Vagina (tissue), 2 donors: ENCODE results near the gene SEMA6D. TPM values are rescaled to one million over a fixed set of nuclear protein-coding genes. Genes with fewer than 3 reads are reported as not detected.

ENCODE experiments used
- DNase-seq, 2 donors: peaks; one replicate each; pipeline ENCODE4 v3.0.0-alpha.2; 2017; ENCODE audit errors: extremely low spot score in 2 of 2
- H3K27ac ChIP-seq: fragments of 200-600 bp; sonication (generic); one replicate; pipeline ENCODE4 v1.5.1; 2019
- H3K27me3 ChIP-seq: fragments of 200-600 bp; sonication (generic); one replicate; pipeline ENCODE4 v1.5.1; 2019
- H3K36me3 ChIP-seq, 2 donors: fragments of 200-600 bp; sonication (generic); one replicate each; pipeline ENCODE4 v1.5.1; 2017 to 2019
- H3K4me1 ChIP-seq: fragments of 200-600 bp; sonication (generic); one replicate; pipeline ENCODE4 v1.5.1; 2019
- H3K4me3 ChIP-seq, 2 donors: fragments of 200-600 bp; sonication (generic); 1 replicate in 1 of 2; 2 replicates in 1 of 2; pipeline ENCODE4 v1.5.1; 2016 to 2019
- H3K9me3 ChIP-seq: fragments of 200-600 bp; sonication (generic); one replicate; pipeline ENCODE4 v1.5.1; 2019
- POLR2A ChIP-seq, 2 donors: fragments of 450-650 bp; IDR thresholded peaks; one replicate each; pipeline ENCODE4 v1.6.1; 2017; ENCODE audit warnings: antibody characterized with exemption in 2 of 2, mild to moderate bottlenecking in 2 of 2, moderate library complexity in 2 of 2
- POLR2AphosphoS5 ChIP-seq, 2 donors: sonication (generic); formaldehyde crosslinking; IDR thresholded peaks; one replicate each; pipeline ENCODE4 v1.9.0; 2017; ENCODE audit warnings: antibody characterized with exemption in 2 of 2, mild to moderate bottlenecking in 2 of 2, low read depth in 1 of 2; ENCODE audit not compliant: insufficient read depth in 1 of 2
- intact Hi-C: fragments of 100-400 bp; cut with DNase I; formaldehyde crosslinking; loops from one replicate; pipeline ENCODE4 v1.15.1; 2023
- total RNA-seq: library from RNA; depleted of rRNA; stranded (reverse); fragments of >200 nt; gene quantifications from one replicate; pipeline ENCODE4 v1.2.3, GENCODE V29; 2016
- TF ChIP-seq, protein P1 (sequence below), 3 experiments: fragments of 450-650 bp in 2 of 3; fragments of 200-600 bp in 1 of 3; sonication (generic) in 1 of 3; IDR thresholded peaks; one replicate each; pipeline ENCODE4 v1.5.1; 2017 to 2019; ENCODE audit warnings: antibody characterized with exemption in 3 of 3, mild to moderate bottlenecking in 2 of 3, moderate library complexity in 2 of 3

Gene SEMA6D
- 34.9 TPM for total RNA-seq

- no peak for DNase-seq
- intact Hi-C loops: no loop called here
- H3K9me3 ChIP-seq: no peaks in the 10 kb centered on the region
- H3K4me1 ChIP-seq: peaks cover 37% of the 10 kb centered on the region
- H3K27me3 ChIP-seq: no peaks in the 10 kb centered on the region
- H3K27ac ChIP-seq: peak within 1 kb of the TSS; percentile 85
- H3K36me3 ChIP-seq: no peaks in the 10 kb centered on the region
- peak within 1 kb of the TSS; percentile 69 to 80 for H3K4me3 ChIP-seq
- TF ChIP-seq, protein P1, sequence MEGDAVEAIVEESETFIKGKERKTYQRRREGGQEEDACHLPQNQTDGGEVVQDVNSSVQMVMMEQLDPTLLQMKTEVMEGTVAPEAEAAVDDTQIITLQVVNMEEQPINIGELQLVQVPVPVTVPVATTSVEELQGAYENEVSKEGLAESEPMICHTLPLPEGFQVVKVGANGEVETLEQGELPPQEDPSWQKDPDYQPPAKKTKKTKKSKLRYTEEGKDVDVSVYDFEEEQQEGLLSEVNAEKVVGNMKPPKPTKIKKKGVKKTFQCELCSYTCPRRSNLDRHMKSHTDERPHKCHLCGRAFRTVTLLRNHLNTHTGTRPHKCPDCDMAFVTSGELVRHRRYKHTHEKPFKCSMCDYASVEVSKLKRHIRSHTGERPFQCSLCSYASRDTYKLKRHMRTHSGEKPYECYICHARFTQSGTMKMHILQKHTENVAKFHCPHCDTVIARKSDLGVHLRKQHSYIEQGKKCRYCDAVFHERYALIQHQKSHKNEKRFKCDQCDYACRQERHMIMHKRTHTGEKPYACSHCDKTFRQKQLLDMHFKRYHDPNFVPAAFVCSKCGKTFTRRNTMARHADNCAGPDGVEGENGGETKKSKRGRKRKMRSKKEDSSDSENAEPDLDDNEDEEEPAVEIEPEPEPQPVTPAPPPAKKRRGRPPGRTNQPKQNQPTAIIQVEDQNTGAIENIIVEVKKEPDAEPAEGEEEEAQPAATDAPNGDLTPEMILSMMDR (IDR thresholded peaks at IDR 0.05): no peak
- TF ChIP-seq POLR2AphosphoS5 (IDR thresholded peaks at IDR 0.05; ENCODE audit: insufficient read depth in 1 of 2, low read depth in 1 of 2): peak in 1 of 2 donors; percentile 36
- TF ChIP-seq POLR2A (IDR thresholded peaks at IDR 0.05): no peak
Measured at GRCh38 chr15:47717036-47717612, at the start of gene SEMA6D. Gene SEMA6D (plus strand): TSS chr15:47717505. CDS start chr15:47759799, 42,294 bp downstream.

GRCh38 chr15:47669221-47669620 is 48.1 kb upstream of the SEMA6D start:
- TF ChIP-seq, protein P1 (IDR thresholded peaks at IDR 0.05): no peak
- TF ChIP-seq POLR2A (IDR thresholded peaks at IDR 0.05): no peak
- TF ChIP-seq POLR2AphosphoS5 (IDR thresholded peaks at IDR 0.05; ENCODE audit: insufficient read depth in 1 of 2, low read depth in 1 of 2): no peak
- intact Hi-C loops: no loop called here
- H3K27me3 ChIP-seq: no peaks in the 10 kb centered on the region
- no peaks in the 10 kb centered on the region for H3K36me3 ChIP-seq
- no peak overlapping the region for H3K4me3 ChIP-seq
- no peak overlapping the region for H3K27ac ChIP-seq
- no peak for DNase-seq
- no peaks in the 10 kb centered on the region for H3K4me1 ChIP-seq
- no peaks in the 10 kb centered on the region for H3K9me3 ChIP-seq

- Histone ChIP-seq H3K4me1 (no peaks in the 10 kb centered on the region), H3K9me3 (no peaks in the 10 kb centered on the region), H3K4me3 (no peak overlapping the region), H3K36me3 (no peaks in the 10 kb centered on the region), H3K27ac (no peak overlapping the region), H3K27me3 (no peaks in the 10 kb centered on the region)
- DNase-seq: no peak
- intact Hi-C loops: no loop called here
- TF ChIP-seq, protein P1 (IDR thresholded peaks at IDR 0.05): no peak
- no peak for TF ChIP-seq POLR2AphosphoS5 (IDR thresholded peaks at IDR 0.05; ENCODE audit: insufficient read depth in 1 of 2, low read depth in 1 of 2)
- no peak for TF ChIP-seq POLR2A (IDR thresholded peaks at IDR 0.05)
Measured at GRCh38 chr15:47670365-47670764, 46.9 kb upstream of the SEMA6D start.

GRCh38 chr15:47673232-47673761 is 44.0 kb upstream of the SEMA6D start:
- TF ChIP-seq POLR2A (IDR thresholded peaks at IDR 0.05) (no peak), POLR2AphosphoS5 (IDR thresholded peaks at IDR 0.05; ENCODE audit: insufficient read depth in 1 of 2, low read depth in 1 of 2) (no peak)
- TF ChIP-seq, protein P1 (IDR thresholded peaks at IDR 0.05): no peak
- no peak for DNase-seq
- no peaks in the 10 kb centered on the region for H3K9me3 ChIP-seq
- no peaks in the 10 kb centered on the region for H3K36me3 ChIP-seq
- H3K27ac ChIP-seq: no peak overlapping the region
- H3K4me3 ChIP-seq: no peak overlapping the region
- H3K4me1 ChIP-seq: no peaks in the 10 kb centered on the region
- no peaks in the 10 kb centered on the region for H3K27me3 ChIP-seq
- intact Hi-C loops: no loop called here

DNA sequence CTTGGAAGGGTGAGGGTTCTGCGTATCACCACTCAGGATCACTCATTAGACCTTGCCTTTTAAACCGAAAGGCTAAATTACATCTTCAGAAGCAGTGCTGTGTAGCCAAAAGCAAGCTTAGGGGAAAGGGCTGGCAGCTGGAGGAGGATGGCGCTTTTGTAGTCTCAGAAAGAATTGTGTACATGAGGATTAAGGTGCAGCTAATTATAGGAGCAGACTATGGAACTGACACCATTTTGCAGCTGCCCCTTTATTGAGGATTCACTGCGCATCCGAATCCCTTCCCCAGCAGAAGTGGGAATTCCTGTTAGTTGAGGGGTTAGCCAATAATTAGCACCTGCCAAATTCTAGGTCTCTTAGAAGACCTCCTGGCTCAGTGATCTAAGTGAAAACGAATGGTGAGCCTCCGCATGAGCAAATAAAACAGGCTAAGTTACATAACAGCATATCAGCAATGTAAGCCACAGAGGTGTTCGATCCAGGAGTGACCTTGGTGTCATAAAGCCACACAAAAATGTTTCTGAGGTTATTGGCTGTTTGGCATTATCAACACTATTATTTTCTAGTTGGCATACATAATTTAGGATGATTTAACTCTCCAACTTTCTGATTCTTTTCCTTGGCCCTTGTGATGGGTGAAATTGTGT is 42.6 kb upstream of the SEMA6D start:
- no peaks in the 10 kb centered on the region for H3K27me3 ChIP-seq

More for the DNA sequence above, 42.6 kb upstream of the SEMA6D start:
- no peak overlapping the region for H3K4me3 ChIP-seq
- H3K9me3 ChIP-seq: no peaks in the 10 kb centered on the region
- H3K27ac ChIP-seq: no peak overlapping the region
- H3K36me3 ChIP-seq: no peaks in the 10 kb centered on the region
- intact Hi-C loops: no loop called here
- no peak for DNase-seq
- TF ChIP-seq POLR2A (IDR thresholded peaks at IDR 0.05) (no peak), POLR2AphosphoS5 (IDR thresholded peaks at IDR 0.05; ENCODE audit: insufficient read depth in 1 of 2, low read depth in 1 of 2) (no peak)
- TF ChIP-seq, protein P1 (IDR thresholded peaks at IDR 0.05): no peak
- no peaks in the 10 kb centered on the region for H3K4me1 ChIP-seq
